ENCODE results near the gene ANKRD44.
A peak's percentile ranks its signal among the peaks of the same experiment; 100 is the strongest.
"Not testable (repeated sequence)": the region's sequence is repeated elsewhere in the genome, so short reads cannot be mapped to it uniquely, and the experiment has no call there.

Gene ANKRD44

GRCh38 chr2:197315371-197315770 lies 4.8 kb upstream of the ANKRD44 start:
- no peak for DNase-seq

GRCh38 chr2:197312186-197312585 lies 1.6 kb upstream of the ANKRD44 start:
- no peak for DNase-seq

- DNase-seq = peak in 1 of 2 experiments; percentile 5
Measured at GRCh38 chr2:197311421-197312033, 947 bp upstream of the ANKRD44 start.

GRCh38 chr2:197310987-197311420 lies 424 bp upstream of the ANKRD44 start:
- DNase-seq = peak in 1 of 2 experiments; percentile 38

- DNase-seq = peak in 1 of 2 experiments; percentile 12
Measured at GRCh38 chr2:197309691-197310231, 819 bp downstream of the ANKRD44 start.

- DNase-seq = no peak
Measured at GRCh38 chr2:197308996-197309690, 1.4 kb downstream of the ANKRD44 start.

GRCh38 chr2:197308585-197308984 lies 2.0 kb downstream of the ANKRD44 start:
- no peak for DNase-seq

GRCh38 chr2:197307933-197308521 lies 2.6 kb downstream of the ANKRD44 start:
- DNase-seq = no peak

- no peak for DNase-seq
Measured at GRCh38 chr2:197307236-197307932, 3.2 kb downstream of the ANKRD44 start.

- DNase-seq = peak; percentile 8 to 60
Measured at GRCh38 chr2:197306696-197307040, 3.9 kb downstream of the ANKRD44 start.

GRCh38 chr2:197306024-197306695 lies 4.4 kb downstream of the ANKRD44 start:
- DNase-seq = no peak

- no peak for DNase-seq
Measured at GRCh38 chr2:197304556-197305011, 6.0 kb downstream of the ANKRD44 start.

GRCh38 chr2:197300139-197300538 lies 10.4 kb downstream of the ANKRD44 start:
- DNase-seq = no peak

- no peak for DNase-seq
Measured at GRCh38 chr2:197298609-197299008, 12.0 kb downstream of the ANKRD44 start.

- no peak for DNase-seq
Measured at GRCh38 chr2:197297772-197298318, 12.7 kb downstream of the ANKRD44 start.

- DNase-seq = no peak
Measured at GRCh38 chr2:197297266-197297665, 13.3 kb downstream of the ANKRD44 start.

GRCh38 chr2:197296835-197297234 lies 13.7 kb downstream of the ANKRD44 start:
- no peak for DNase-seq

- DNase-seq = no peak
Measured at GRCh38 chr2:197294260-197294659, 16.3 kb downstream of the ANKRD44 start.

- no peak for DNase-seq
Measured at GRCh38 chr2:197293252-197294007, 17.1 kb downstream of the ANKRD44 start.

- no peak for DNase-seq
Measured at GRCh38 chr2:197292619-197293018, 18.0 kb downstream of the ANKRD44 start.

GRCh38 chr2:197287596-197287932 lies 23.0 kb downstream of the ANKRD44 start:
- not testable (repeated sequence) for DNase-seq

Data from NCI-H2081 (cell line).